ES-I3 (cell line): ENCODE data around the gene CPED1.
"Not testable (repeated sequence)": the region's sequence is repeated elsewhere in the genome, so short reads cannot be mapped to it uniquely, and the experiment has no call there.

Source experiments
- H3K36me3 ChIP-seq: 2 replicates; pipeline ENCODE4 v1.6.1; 2013; ENCODE audit warnings: mild to moderate bottlenecking, low read length, control low read depth, moderate library complexity; ENCODE audit not compliant: insufficient read depth
- H3K4me1 ChIP-seq: 2 replicates; pipeline ENCODE4 v1.6.1; 2013; ENCODE audit warnings: mild to moderate bottlenecking, control low read depth, low read length; ENCODE audit not compliant: insufficient read depth
- H3K9ac ChIP-seq: 2 replicates; pipeline ENCODE4 v1.6.1; 2013; ENCODE audit warnings: low read depth, mild to moderate bottlenecking, low read length, moderate library complexity
- H3K9me3 ChIP-seq: 2 replicates; pipeline ENCODE4 v1.6.1; 2013; ENCODE audit warnings: mild to moderate bottlenecking, low read length, moderate library complexity; ENCODE audit not compliant: control insufficient read depth, insufficient read depth

CPED1 gene

DNA sequence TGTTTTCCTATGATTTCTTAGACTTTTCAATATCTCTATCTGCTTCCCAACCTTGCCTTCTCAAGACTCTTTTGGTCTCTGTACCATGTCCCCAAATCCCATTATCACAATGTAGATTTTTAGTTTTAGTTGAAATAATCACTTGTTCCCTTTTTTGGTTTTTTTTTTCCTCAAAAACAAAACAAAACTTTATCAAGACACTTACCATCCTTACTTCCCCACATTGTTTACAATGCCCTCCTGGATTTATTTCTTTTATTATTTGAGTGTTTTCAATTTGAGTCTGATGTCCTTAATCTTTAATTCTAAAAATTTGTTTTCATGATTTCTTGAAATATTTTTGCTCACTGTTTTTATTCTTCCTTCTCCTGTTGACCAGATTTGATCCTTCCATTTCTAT lies 112.6 kb downstream of the CPED1 start:
- H3K4me1 ChIP-seq = peaks cover 3% of the 10 kb centered on the region; the same call in 1 of the 2 replicates
- no peaks in the 10 kb centered on the region for H3K9me3 ChIP-seq
- H3K9ac ChIP-seq = no peak overlapping the region
- no peaks in the 10 kb centered on the region for H3K36me3 ChIP-seq

DNA sequence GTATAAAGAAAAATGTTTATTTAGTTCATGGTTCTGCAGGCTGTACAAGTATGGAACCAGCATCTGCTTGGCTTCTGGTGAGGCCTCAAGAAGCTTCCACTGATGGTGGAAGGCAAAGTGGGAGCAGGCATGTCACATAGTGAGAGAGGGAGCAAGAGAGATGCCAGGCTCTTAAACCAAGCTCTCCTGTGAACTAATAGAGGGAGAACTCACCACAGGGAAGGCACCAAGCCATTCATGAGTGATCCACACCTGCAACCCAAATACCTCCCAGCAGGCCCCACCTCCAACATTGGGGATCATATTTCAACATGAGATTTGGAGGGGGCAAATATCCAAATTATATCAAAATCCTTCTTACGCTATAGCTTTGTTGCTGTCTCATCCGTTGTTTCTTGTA lies 113.1 kb downstream of the CPED1 start:
- Histone ChIP-seq H3K9ac (no peak overlapping the region), H3K4me1 (peaks cover 3% of the 10 kb centered on the region; the same call in 1 of the 2 replicates), H3K36me3 (no peaks in the 10 kb centered on the region), H3K9me3 (no peaks in the 10 kb centered on the region)

DNA sequence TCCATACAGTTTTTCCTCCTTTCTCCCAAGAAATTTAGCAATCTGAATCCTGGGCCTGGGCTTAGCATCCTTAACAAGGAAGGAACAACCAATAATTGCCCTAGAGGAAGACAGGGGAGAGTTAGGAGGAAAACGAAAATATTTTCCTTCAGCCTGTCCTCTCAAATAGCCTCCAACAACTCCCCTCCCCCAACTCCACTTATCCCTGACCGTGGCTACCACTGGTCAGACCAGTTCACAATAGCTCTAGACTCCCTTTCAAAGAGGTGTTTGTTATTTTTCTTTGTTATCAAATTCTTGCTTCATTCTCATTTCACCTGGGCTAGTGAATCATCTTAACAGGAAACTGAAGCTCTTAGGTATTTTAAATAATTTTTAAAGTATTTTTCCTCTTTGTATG lies 114.1 kb downstream of the CPED1 start:
- peaks cover 3% of the 10 kb centered on the region; the same call in 1 of the 2 replicates for H3K4me1 ChIP-seq
- no peaks in the 10 kb centered on the region for H3K9me3 ChIP-seq
- no peaks in the 10 kb centered on the region for H3K36me3 ChIP-seq
- no peak overlapping the region for H3K9ac ChIP-seq

DNA sequence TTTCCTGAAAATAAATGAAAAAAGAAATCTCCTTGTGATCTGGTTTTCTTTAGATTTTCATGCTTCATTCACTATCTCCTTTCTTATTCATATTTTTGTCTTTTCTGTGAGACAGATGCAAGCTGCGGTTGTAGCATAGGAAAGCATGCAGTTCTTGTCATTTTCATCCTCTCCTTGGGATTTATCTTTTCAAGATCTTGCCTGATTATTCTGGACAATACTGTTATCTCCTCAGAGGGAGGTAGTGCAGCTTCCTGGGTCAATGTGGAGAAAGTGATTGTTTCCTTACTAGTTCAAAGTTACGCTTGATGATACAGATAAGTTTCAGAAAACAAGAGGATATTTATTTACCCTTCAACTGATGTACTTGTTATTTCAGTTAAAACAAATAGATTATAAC lies 114.6 kb downstream of the CPED1 start:
- Histone ChIP-seq H3K36me3 (no peaks in the 10 kb centered on the region), H3K9ac (no peak overlapping the region), H3K4me1 (peaks cover 3% of the 10 kb centered on the region; the same call in 1 of the 2 replicates), H3K9me3 (no peaks in the 10 kb centered on the region)

DNA sequence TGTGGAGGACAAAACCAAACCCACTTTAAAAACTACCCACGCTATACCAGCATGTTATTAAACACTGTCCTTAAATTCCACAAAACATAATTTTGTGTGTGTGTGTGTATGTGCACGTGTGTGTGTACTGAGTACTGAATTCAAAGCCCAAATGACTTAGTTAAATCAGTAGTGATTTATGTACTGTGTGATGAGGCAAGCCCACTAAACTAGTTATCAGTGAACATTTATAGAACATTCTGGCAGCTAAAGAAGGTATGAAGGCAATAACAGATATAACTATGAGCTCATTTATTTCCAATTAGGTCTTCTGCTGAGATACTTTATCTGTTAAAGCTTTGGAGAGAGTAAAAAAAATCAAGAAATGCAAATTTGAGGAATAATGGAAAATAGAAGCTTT lies 115.1 kb downstream of the CPED1 start:
- no peaks in the 10 kb centered on the region for H3K36me3 ChIP-seq
- H3K4me1 ChIP-seq = peaks cover 4% of the 10 kb centered on the region; the same call in 1 of the 2 replicates
- no peaks in the 10 kb centered on the region for H3K9me3 ChIP-seq
- H3K9ac ChIP-seq = no peak overlapping the region

DNA sequence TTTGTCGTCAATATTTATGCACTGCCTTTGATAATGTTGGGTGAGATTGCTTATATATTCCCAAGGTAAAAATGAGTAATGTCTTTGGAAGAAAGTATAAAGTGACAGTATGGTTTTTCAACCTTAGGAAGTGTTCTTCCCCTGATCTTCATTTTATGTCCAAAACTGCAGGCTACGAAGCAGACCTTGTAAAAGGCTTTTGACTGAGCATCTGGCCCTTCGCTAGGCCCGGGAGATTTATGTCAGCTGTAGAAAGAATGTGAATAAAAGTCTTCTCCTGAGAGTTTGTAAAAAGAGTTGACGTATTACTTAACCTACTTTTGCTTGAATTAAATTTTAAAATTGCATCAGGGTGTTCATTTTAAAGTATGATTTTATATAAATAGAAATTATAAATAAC lies 116.8 kb downstream of the CPED1 start:
- H3K9ac ChIP-seq = no peak overlapping the region
- no peaks in the 10 kb centered on the region for H3K36me3 ChIP-seq
- peaks cover 13% of the 10 kb centered on the region; the same call in 1 of the 2 replicates for H3K4me1 ChIP-seq
- no peaks in the 10 kb centered on the region for H3K9me3 ChIP-seq

DNA sequence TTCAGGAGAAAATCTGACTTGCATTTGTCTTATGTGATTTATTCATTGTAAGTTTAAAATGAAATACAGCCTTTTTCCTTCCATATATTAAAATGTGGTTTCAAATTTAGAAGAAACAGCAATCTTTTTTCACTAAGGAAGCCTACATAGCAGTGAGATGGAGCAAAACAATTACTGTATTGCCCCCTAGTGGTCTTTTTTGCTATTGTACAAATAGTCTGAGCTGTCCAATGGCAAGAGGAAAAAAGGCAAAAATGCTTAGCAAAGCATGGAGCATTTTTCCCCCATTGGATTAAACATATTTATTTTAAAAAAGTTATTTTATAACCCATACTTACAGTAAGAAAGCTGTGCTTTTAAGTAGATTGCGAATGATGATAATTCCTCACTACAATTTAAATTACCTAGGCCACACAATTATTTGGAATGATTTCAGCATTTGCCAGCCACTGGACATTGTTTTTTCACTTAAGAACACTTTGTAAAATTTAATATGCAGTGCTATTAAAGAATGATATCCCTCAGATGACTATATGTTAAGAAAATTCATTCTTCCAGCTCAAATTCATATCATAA lies 119.5 kb downstream of the CPED1 start:
- Histone ChIP-seq H3K9ac (no peak overlapping the region), H3K36me3 (no peaks in the 10 kb centered on the region), H3K4me1 (peaks cover 13% of the 10 kb centered on the region; the same call in 1 of the 2 replicates), H3K9me3 (no peaks in the 10 kb centered on the region)

DNA sequence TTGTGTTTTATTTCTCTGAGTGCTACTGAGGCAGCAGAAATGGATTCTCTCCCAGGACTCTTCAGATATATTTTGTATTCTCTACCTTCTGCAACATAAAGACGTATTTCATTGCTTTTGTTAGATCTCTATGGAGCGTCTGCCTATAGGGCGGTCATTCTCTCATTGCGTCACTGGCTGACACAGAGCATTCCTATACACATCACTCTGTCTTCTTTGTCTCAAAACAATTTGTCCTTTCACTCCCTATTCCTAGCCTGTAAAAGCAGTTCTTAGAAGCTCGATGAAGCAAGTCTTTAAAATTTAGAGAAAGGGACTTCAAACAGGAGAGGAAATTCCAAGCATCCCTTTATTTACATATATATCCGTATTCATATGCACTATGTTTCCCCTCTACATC lies 120.6 kb downstream of the CPED1 start:
- H3K4me1 ChIP-seq = peaks cover 10% of the 10 kb centered on the region; the same call in 1 of the 2 replicates
- H3K9ac ChIP-seq = no peak overlapping the region
- 0 out of 2 replicates have a peak, but pooled peaks cover under 1% of the 10 kb centered on the region for H3K9me3 ChIP-seq
- H3K36me3 ChIP-seq = no peaks in the 10 kb centered on the region

DNA sequence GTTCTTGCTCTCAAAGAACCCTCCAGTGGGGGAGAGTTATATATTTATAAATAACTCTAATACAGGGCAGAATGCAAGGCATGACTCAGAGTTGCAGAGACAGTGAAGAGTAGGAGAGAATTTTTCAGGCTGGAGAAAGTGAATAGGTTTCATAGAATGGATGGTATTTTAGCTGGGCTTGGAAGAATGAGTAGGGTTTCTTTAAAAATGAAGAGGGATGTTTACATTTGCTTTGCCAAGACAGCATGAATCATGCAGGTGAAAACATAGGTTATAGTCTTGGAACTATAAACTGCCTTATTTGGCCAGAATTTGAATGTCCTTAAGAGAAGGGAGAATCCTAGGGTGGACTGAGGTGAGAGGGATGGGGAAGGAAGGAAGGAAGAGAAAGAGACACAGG lies 124.8 kb downstream of the CPED1 start:
- no peaks in the 10 kb centered on the region for H3K36me3 ChIP-seq
- no peak overlapping the region for H3K9ac ChIP-seq
- peaks cover 10% of the 10 kb centered on the region; the same call in 1 of the 2 replicates for H3K4me1 ChIP-seq
- H3K9me3 ChIP-seq = peaks cover 9% of the 10 kb centered on the region; the same call in 1 of the 2 replicates

DNA sequence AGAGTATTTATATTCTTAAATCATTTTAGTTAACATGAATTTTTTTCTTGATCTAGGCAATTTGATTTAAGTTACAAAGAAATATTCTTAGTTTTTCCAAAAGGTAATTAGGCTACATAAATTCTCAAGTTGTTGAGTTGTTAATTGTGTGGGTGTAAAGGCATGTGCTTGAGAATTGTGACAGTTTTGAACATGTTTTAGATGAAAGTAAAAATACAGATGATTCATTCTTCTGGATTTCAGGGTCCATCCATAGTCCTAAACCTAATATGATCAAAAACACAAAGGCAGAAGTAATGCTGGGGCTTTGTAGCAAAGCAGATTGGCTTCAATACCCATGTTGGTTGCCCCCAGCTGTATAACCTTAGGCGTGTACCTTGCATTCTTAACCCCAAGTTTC lies 127.9 kb downstream of the CPED1 start:
- Histone ChIP-seq H3K4me1 (no peaks in the 10 kb centered on the region), H3K9ac (no peak overlapping the region), H3K36me3 (no peaks in the 10 kb centered on the region), H3K9me3 (peaks cover 9% of the 10 kb centered on the region; the same call in 1 of the 2 replicates)

DNA sequence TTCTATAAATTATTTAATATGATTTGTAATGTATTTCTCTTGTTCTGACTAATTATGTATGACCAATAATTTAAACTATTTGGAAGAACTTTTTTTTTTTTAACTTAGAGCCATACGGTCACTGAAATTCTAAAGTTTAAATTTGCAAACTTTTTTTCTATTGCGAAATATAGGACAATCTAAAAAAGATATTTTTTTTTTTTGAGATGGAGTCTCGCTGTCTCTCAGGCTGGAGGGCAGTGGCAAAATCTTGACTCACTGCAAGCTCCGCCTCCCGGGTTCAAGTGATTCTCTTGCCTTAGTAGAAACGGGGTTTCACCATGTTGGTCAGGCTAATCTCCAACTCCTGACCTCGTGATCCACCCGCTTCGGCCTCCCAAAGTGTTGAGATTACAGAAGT lies 130.5 kb downstream of the CPED1 start:
- H3K9ac ChIP-seq = no peak overlapping the region
- H3K4me1 ChIP-seq = no peaks in the 10 kb centered on the region
- H3K36me3 ChIP-seq = no peaks in the 10 kb centered on the region
- peaks cover 9% of the 10 kb centered on the region; the same call in 1 of the 2 replicates for H3K9me3 ChIP-seq

DNA sequence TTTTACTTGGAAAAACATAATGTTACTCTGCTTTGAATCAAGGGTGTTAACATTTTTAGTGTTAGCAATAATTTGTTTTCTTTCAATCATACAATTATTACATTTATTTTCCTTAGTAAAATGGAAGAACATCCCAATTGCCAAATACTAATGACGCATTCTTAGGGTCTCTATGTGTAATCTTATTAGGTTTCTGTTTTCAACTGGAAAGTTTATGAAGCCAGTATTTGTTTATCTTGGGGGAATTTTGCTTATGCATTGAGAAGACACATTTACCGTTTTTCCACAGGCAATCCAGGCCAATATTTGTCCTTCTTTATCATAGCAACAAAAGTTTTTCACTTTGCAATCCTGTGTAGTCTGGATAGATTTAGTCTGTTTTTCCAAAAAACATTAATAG lies 134.5 kb downstream of the CPED1 start:
- H3K36me3 ChIP-seq = no peaks in the 10 kb centered on the region
- H3K9me3 ChIP-seq = no peaks in the 10 kb centered on the region
- H3K9ac ChIP-seq = no peak overlapping the region
- H3K4me1 ChIP-seq = no peaks in the 10 kb centered on the region

DNA sequence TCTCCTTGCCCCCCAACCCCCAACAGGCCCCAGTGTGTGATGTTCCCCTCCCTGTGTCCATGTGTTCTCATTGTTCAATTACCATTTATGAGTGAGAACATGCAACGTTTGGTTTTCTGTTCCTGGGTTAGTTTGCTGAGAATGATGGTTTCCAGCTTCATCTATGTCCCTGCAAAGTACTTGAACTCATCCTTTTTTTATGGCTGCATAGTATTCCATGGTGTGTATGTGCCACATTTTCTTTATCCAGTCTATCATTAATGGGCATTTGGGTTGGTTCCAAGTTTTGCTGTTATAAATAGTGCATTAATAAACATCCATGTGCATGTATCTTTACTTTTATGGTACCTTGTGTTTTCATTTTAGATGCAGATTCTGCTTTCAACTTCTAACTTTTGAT lies 136.9 kb downstream of the CPED1 start:
- H3K9ac ChIP-seq, H3K9me3 ChIP-seq, H3K36me3 ChIP-seq, H3K4me1 ChIP-seq: not testable (repeated sequence)

DNA sequence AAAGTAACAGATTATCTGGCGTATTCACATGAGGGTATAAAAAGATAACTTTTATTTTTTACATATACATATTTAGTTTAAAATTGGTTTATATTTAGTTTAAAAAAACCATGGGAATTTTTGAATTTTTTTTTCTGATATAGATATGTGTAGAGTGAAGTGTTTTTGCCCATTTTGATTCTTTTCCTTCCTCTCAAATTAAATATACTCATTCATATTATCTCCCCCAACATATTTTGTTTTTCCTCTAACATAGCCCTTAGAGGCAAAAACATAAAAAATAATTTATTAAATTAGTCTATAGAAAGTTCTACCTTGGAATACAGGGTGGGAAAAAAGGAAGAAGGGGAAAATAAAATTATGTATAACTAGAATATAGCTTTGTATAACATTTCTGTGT lies 137.7 kb downstream of the CPED1 start:
- Histone ChIP-seq H3K9me3 (no peaks in the 10 kb centered on the region), H3K36me3 (no peaks in the 10 kb centered on the region), H3K4me1 (no peaks in the 10 kb centered on the region), H3K9ac (no peak overlapping the region)

DNA sequence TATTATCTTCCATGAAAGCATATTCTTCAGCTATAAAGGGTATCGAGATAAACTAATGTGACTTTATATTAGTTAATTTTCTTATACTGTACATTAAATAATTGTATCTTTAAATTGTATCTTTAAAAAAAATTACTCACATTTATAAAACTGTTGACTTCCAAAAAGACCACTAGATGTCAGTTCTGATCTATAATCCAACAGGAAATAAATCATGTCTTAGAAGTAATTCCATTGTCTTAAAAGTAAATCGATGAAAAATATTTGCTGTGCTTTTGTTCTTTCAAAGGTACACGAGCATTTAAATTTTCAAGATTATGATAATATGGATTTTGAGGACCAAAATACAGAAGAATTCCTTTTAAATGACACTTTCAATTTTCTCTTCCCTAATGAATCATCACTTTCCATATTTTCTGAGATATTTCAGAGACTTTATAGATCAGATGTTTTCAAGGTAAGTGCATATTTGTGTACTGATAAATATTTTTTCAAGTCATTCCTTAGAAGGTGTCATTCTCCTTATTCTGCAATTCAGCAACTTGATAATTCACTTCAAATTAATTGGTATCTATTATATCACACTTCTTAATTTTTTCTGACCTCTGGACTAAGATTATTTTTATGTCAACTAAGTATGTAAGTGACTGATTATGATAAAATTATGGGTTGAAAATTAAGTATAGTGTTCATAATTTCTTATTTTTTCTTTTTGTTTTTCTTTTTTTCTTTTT lies 138.5 kb downstream of the CPED1 start:
- Histone ChIP-seq H3K36me3 (no peaks in the 10 kb centered on the region), H3K9ac (no peak overlapping the region), H3K9me3 (no peaks in the 10 kb centered on the region), H3K4me1 (no peaks in the 10 kb centered on the region)
